Stimulated activated CD4-positive, alpha-beta T cell treated with anti-CD3 and anti-CD28 coated beads, Interleukin-2, amount 100 ng/mL, for 4 hours (primary cell): ENCODE results near the gene GSC.
"Not testable (repeated sequence)": the region's sequence is repeated elsewhere in the genome, so short reads cannot be mapped to it uniquely, and the experiment has no call there.

Source experiments
- DNase-seq: peaks from one replicate; pipeline ENCODE4 v3.0.0-alpha.2; 2020; ENCODE audit warnings: low read depth

The GSC gene

GRCh38 chr14:94769391-94770250 lies at the start of gene GSC:
TSS of gene GSC (minus strand) at chr14:94770113. CDS start at chr14:94770015, 98 bp downstream.
- DNase-seq, result no peak

GRCh38 chr14:94819531-94819930 lies 49.6 kb upstream of the GSC start:
- no peak for DNase-seq

GRCh38 chr14:94816113-94816512 lies 46.2 kb upstream of the GSC start:
- no peak for DNase-seq

DNA sequence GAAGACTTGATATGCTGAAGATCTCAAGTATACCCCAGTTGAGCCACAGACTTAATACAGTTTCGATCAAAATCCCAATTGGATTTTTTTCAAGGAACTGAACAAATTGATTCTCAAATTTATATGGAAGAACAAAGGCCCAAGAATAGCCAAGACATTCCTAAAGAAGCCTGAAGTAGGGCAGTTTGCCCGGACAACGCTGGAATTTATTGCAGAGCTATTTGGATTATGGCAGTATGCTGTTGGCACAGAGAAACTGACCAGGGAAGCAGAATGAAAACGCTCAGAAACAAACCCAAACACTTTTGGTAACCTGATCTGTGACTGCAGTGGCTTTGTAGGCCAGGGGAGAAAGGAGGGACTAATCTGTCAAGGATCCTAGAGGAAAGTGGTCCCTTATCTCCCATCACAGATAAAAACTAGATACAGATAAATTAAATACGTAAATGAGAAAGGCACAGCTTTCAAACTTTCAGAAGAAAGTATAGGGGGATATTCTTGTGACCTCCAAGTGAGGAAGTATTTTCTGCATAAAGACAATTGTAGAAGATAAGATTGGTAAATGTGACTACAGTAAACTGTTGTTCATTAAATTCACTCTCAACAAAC lies 35.9 kb upstream of the GSC start:
- no peak for DNase-seq

DNA sequence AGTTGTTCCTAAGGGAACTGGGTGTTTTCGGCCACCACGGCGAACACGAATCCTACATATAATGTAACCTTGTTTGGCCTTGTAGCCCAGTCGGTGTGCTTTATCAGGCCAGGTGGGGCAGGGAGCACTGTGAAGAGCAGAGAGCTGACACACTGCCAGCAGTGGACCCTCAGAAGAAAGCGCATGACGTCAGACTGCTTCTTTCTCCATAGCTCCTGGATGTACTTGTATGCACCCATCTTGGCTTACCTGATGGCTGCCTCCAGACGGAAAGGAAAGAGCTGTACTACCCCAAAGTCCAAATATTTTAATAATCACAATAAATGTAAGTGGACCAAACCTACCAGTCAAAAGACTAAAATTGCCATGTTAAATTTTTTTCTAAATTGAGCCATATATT lies 31.3 kb upstream of the GSC start:
- DNase-seq, result no peak

DNA sequence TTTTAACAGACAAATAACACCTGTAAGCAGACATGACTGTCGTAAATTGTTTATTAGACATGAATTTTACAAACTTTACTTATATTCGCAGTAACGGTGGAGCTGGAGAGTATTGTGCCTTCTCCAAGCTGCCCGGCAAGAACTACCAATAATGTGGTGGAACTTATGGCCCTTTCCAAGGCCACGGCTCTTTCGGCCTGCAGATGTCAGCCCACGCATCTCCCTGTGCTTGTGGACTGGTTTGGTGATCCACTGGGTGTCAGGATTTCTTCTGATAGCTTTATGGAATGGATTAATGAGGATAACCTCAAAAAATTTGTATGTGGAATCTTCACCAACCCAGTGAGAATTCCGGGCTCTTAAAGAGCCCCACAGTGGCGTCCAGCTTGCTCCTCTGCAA lies 30.9 kb upstream of the GSC start:
- DNase-seq, result not testable (repeated sequence)

- no peak for DNase-seq
These were observed 28.0 kb upstream of the GSC start for GRCh38 chr14:94797887-94798286.

DNA sequence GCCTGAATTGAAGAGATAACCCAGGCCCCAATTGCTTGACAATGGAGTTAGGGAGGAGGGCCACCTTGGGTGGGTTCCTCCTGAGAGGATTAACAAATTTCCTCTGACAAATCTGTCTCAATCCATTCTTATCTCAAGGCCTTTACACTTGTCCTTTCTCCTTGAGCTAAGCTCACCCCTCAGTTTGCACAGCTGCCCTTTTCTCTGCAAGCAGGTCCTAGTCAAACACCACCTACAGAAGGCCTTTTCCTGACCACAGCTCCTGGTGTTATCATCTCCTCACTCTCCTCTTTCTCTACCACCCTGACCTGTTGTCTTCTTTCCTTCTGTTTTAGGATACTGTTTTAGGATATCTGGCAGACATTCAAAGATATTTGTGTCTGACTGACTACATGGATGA lies 26.4 kb upstream of the GSC start:
- DNase-seq, result no peak

- DNase-seq, result no peak
These were observed 25.5 kb upstream of the GSC start for GRCh38 chr14:94795372-94795771.

DNA sequence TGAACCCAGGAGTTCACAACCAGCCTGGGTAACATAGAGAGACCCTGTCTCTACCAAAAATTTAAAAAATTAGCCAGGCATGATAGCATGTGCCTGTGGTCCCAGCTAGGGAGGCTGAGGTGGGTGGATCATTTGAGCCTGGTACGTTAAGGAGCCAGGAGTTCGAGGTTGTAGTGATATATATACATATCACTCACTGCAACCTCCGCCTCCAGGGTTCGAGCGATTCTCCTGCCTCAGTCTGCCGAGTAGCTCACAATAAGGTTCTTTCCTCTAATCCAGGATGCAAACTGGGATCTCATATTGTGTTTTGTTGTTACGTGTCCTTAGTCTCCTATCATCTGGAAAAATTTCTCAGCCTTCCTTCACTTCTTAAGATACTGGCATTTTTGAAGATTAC lies 24.0 kb upstream of the GSC start:
- no peak for DNase-seq

DNA sequence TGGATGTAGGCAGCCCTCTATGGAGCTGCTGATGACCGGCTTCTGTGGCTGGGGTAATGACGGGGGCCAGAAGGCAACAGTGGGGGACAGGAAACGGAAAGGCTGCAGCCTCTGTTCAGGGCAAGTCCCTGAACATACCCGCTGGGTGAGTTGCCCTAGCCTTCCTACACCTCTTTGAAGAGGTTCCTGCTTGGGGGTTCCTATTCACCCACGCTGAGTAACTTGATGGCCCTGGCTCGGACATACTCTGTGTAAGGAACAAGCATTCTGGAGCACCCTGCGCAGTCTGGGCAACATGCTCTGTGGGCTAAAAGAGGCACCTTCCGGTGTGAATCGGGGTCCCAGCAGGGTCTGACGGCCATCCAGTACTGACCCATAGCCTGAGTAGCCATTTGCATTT lies 17.7 kb upstream of the GSC start:
- DNase-seq, result no peak

- no peak for DNase-seq
These were observed 17.2 kb upstream of the GSC start for GRCh38 chr14:94787092-94787491.

- no peak for DNase-seq
These were observed 10.9 kb upstream of the GSC start for GRCh38 chr14:94780536-94781399.

GRCh38 chr14:94779713-94780112 lies 9.8 kb upstream of the GSC start:
- DNase-seq, result no peak

DNA sequence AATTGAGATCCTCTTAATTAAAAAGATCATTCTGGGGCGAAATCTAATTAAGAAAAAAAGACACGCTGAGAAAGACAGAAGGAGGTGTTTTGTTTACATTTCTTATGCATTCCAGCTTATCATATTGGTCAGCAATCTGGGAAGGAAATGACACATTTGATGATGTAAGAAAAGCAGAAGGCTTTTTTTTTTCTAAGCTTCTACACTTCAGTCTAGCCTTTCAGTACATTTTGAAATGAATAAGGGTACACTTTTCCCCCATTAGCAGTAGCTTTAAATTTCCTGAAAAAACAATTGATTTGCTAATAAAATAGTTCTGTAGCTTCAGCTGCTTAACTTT lies 5.9 kb upstream of the GSC start:
- DNase-seq, result no peak

DNA sequence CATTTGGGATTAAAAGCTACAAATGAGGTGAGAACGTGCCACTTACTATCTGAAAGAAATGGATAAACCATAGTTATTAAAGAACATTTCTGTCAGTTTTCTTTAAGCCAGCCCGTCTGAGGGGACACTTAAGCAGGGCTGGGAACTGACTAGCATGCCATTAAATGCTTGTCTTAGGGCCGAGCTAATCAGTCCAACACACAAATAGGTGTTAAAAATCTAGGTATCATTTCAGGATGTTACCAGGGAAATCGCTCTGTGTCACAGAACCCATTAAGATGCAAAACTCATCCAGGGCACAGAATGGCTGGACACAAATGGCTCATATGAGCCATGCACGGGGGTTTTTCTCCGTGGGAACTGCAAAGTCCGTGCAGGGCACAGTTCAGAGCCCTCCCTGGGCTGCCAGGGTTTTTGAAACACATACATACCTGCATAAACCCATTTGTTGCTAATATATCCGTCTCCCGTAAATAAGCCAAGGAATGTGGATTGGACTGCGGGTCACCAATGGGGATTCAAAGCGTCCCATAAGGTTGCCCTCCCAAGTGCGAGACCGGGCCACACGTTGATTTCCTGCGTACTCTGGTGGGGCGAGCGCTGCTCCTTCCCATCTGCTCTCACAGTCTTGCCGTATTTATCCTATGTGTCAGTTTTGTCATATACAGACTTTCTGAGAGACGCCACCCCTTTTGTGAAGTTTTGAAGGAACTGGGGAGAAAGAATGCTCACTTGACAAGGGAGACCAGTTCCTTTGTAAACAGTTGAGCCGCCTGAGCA lies 5.4 kb upstream of the GSC start:
- DNase-seq, result no peak

- DNase-seq, result no peak
These were observed 4.6 kb upstream of the GSC start for GRCh38 chr14:94774344-94775090.

DNA sequence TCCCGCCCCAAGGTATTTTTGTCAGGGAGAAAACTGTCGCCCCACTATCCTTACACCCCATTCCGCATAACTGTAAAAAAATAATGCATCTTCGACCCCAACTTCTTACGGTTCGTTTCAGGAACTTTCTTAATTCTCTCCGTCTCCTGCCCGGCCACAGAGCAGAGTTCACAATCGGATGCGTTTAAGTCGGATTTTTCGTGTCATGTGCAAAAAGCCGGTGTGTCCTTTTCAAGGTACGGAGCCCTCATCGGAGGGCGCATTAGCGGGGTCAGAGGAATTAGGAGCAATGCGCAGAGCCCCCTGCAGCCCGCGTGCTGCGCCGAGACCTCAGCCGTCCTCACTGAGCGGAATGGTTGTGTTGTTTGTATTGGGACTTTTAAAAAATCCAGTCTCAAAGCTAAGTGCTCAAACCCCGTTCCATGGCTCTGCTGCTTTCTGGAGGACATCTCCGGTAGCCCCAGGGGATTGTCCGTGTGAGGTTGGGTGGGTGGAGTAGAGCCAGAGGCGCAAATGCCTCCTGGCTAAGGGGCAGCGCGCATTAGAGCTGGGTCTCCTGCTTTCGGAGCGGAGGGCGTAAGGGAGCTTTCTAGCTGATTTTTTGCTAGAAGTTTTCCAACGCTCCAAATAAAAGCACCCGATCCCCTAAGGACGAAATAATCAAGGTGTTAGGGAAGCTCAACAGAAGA lies 3.9 kb upstream of the GSC start:
- no peak for DNase-seq

- DNase-seq, result no peak
These were observed 3.2 kb upstream of the GSC start for GRCh38 chr14:94773061-94773648.

- no peak for DNase-seq
These were observed 2.6 kb upstream of the GSC start for GRCh38 chr14:94772548-94772947.
